Prostate gland (tissue), 2 donors: Measurements from ENCODE around the gene FHIT. TPM values are rescaled to one million over a fixed set of nuclear protein-coding genes. Genes with fewer than 3 reads are reported as not detected.

Experiments
- DNase-seq: peaks from one replicate; pipeline ENCODE4 v3.0.0-alpha.2; 2019; ENCODE audit warnings: low spot score
- H3K27ac ChIP-seq, 2 donors: fragments of 200-600 bp; sonication (generic); 2 replicates each; pipeline ENCODE4 v1.5.1; 2017 to 2019
- H3K27me3 ChIP-seq: fragments of 200-600 bp; sonication (generic); replicated peaks from 2 replicates; pipeline ENCODE4 v1.5.1; 2019; ENCODE audit not compliant: insufficient read depth
- H3K36me3 ChIP-seq, 2 donors: fragments of 200-600 bp; sonication (generic); 1 replicate in 1 of 2; 2 replicates in 1 of 2; pipeline versions ENCODE4 v1.5.1 to v1.8.1; 2017 to 2019
- H3K4me1 ChIP-seq: fragments of 200-600 bp; sonication (generic); replicated peaks from 2 replicates; pipeline ENCODE4 v1.5.1; 2019
- H3K4me3 ChIP-seq, 2 donors: fragments of 200-600 bp; sonication (generic); 2 replicates each; pipeline ENCODE4 v1.5.1; 2017 to 2019
- H3K9me3 ChIP-seq: fragments of 200-600 bp; sonication (generic); 2 replicates; pipeline ENCODE4 v1.5.1; 2017
- CTCF ChIP-seq, 4 experiments: fragments of 200-600 bp in 2 of 4; fragments of 450-650 bp in 2 of 4; sonication (generic) in 2 of 4; IDR thresholded peaks; 1 replicate in 3 of 4; 2 replicates in 1 of 4; pipeline ENCODE4 v1.5.1; 2016 to 2019; ENCODE audit warnings: antibody characterized with exemption in 4 of 4, mild to moderate bottlenecking in 2 of 4, moderate library complexity in 2 of 4
- POLR2A ChIP-seq: fragments of 450-650 bp; IDR thresholded peaks from one replicate; pipeline ENCODE4 v1.6.1; 2016; ENCODE audit warnings: antibody characterized with exemption, mild to moderate bottlenecking
- POLR2AphosphoS5 ChIP-seq: sonication (generic); formaldehyde crosslinking; IDR thresholded peaks from one replicate; pipeline ENCODE4 v1.6.1; 2017; ENCODE audit warnings: antibody characterized with exemption
- WGBS: methylation state at CpG from one replicate; pipeline ENCODE4 v1.1.5; 2018; 5-methylcytosine and 5-hydroxymethylcytosine counted together
- intact Hi-C: fragments of 100-400 bp; cut with DNase I; formaldehyde crosslinking; loops from one replicate; pipeline ENCODE4 v1.14.2; 2022
- total RNA-seq, 2 donors: library from RNA; depleted of rRNA; stranded (reverse); fragments of >200 nt; gene quantifications; one replicate each; pipeline ENCODE4 v1.1.0, GENCODE V29; 2016

The FHIT gene
- total RNA-seq, 2 donors from 2014 or later = 6.4 to 10.4 TPM

- WGBS = 81% methylated on average over 6 of the region's 6 CpGs
- H3K4me3 ChIP-seq = no peak overlapping the region
- intact Hi-C loops = no loop called here
- no peak overlapping the region for H3K27ac ChIP-seq
- no peaks in the 10 kb centered on the region for H3K36me3 ChIP-seq
- H3K27me3 ChIP-seq = no peaks in the 10 kb centered on the region
- H3K9me3 ChIP-seq = no peaks in the 10 kb centered on the region
- no peaks in the 10 kb centered on the region for H3K4me1 ChIP-seq
- TF ChIP-seq POLR2A = no peak
- no peak for TF ChIP-seq POLR2AphosphoS5
- TF ChIP-seq CTCF (IDR thresholded peaks at IDR 0.05) = no peak
- no peak for DNase-seq
These were observed 1491.8 kb downstream of the FHIT start for GRCh38 chr3:59759298-59760031.

DNA sequence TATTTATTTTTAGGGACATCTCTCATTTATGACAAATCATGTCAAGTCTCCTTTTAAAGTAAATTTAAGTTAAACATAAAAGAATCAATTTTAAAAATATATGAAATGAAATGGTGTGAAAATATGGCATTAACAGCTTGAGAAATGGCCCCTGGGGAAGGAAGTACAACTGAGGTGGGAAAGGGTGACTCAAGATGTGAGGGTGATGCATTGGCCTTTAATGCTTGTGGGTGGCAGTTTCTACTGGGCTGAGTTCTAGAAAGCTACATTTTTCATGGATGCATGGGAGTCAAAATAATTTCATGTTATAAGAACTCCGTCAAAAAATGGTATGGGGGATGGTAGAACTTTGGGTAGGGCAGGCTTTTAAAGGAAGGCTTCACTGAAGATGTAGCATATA is 1492.6 kb downstream of the FHIT start:
- no peak for TF ChIP-seq POLR2AphosphoS5
- no peak for TF ChIP-seq POLR2A
- no peak for TF ChIP-seq CTCF (IDR thresholded peaks at IDR 0.05)
- Histone ChIP-seq H3K9me3 (no peaks in the 10 kb centered on the region), H3K36me3 (no peaks in the 10 kb centered on the region), H3K4me1 (no peaks in the 10 kb centered on the region), H3K27me3 (no peaks in the 10 kb centered on the region), H3K4me3 (no peak overlapping the region), H3K27ac (no peak overlapping the region)
- intact Hi-C loops = no loop called here
- 91% methylated on average over 1 of the region's 1 CpG for WGBS
- no peak for DNase-seq

DNA sequence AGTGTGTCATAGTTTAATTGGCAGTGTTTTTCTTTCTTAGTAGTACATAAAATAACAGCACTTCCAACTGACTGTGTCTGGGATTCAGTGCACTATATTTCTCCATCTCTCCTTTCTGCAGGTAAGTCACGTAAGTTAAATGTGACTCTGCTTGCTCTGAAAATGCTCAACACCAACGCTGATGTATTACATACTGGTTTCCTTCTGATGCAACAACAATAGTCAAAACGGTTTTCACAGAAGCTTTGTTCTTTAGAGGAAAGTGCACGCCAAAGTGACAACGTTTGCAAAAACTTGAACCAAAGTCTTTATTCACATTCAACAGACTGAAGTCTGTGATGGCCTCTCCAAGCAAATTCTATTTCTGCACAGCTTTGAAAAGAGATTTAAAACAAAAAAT is 1494.3 kb downstream of the FHIT start:
- no peaks in the 10 kb centered on the region for H3K36me3 ChIP-seq
- TF ChIP-seq POLR2AphosphoS5 (no peak), POLR2A (no peak), CTCF (IDR thresholded peaks at IDR 0.05) (no peak)
- H3K27me3 ChIP-seq = no peaks in the 10 kb centered on the region
- H3K9me3 ChIP-seq = no peaks in the 10 kb centered on the region
- intact Hi-C loops = no loop called here
- DNase-seq = no peak
- no peak overlapping the region for H3K27ac ChIP-seq
- 88% methylated on average over 5 of the region's 5 CpGs for WGBS
- no peak overlapping the region for H3K4me3 ChIP-seq
- no peaks in the 10 kb centered on the region for H3K4me1 ChIP-seq

DNA sequence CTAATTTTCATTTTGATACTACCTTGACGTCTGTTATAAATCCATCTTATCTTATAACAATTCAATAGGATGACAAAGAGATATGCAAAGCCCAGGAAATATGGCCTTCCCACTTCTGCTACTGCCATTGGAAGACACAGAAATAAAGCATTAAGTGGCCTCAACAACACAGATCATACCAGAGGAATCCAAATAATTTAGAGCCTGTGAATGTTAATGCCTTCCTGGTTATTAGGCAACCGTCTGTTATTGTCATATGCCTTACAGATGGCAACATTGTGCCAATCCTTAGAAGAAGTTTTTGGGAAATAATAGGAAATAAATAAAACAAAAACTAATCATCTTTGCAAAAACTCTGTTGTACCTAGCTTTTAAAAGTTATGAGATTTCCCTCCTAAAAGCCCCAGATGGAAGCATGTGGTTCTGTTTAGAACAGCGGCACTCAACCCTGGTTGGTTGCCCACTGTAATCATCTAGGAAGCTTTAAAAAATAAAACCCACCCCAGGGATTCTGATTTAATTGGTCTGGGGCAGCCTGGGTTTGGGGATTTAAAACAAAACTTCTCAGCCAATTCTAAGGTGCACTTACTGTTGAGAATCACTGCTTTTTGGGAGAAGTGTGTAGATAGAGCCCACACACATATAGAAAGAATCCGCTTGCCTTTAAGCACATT is 1496.7 kb downstream of the FHIT start:
- TF ChIP-seq CTCF (IDR thresholded peaks at IDR 0.05) = no peak
- no peak for TF ChIP-seq POLR2AphosphoS5
- no peak for TF ChIP-seq POLR2A
- Histone ChIP-seq H3K36me3 (no peaks in the 10 kb centered on the region), H3K4me1 (no peaks in the 10 kb centered on the region), H3K4me3 (no peak overlapping the region), H3K27ac (no peak overlapping the region), H3K27me3 (no peaks in the 10 kb centered on the region), H3K9me3 (no peaks in the 10 kb centered on the region)
- WGBS = 88% methylated on average over 4 of the region's 4 CpGs
- intact Hi-C loops = no loop called here
- DNase-seq = no peak
